GM12878 (cell line): ENCODE results near the gene SPRED2.

ENCODE experiments used
- POLR2AphosphoS5 ChIP-seq: IDR thresholded peaks from 2 replicates; pipeline ENCODE4 v1.6.1; 2011; ENCODE audit warnings: mild to moderate bottlenecking, low read length, inconsistent platforms
- RELA ChIP-seq: fragments of 450-650 bp; IDR thresholded peaks from 2 replicates; pipeline ENCODE4 v1.8.0; 2014; ENCODE audit warnings: borderline replicate concordance; ENCODE audit not compliant: partially characterized antibody

GRCh38 chr2:65287364-65287763 is 145.0 kb downstream of the SPRED2 start:
- TF ChIP-seq POLR2AphosphoS5 (no peak), RELA (no peak)
